WTC11 (cell line): ENCODE measurements around the gene PRKCQ. TPM values are rescaled to one million over a fixed set of nuclear protein-coding genes. Genes with fewer than 3 reads are reported as not detected.

Source experiments
- ATAC-seq: fragments of 200-7000 bp; cut with Tn5 transposase; 2 replicates; pipeline ENCODE4 v1.10.0; 2021; ENCODE audit warnings: mild to moderate bottlenecking, moderate library complexity
- CTCF ChIA-PET: fragments of 300-600 bp; sonication (Branson Sonifier 250); formaldehyde crosslinking; loops from one replicate; lab custom pipeline; 2021; ENCODE audit warnings: antibody characterized with exemption; lab: Charles Lee
- POLR2A ChIA-PET: fragments of 350-600 bp; sonication (Branson Sonifier 250); formaldehyde crosslinking; loops from one replicate; lab custom pipeline; 2021; ENCODE audit warnings: antibody characterized with exemption; lab: Charles Lee
- DNase-seq: peaks from one replicate; pipeline ENCODE4 v3.0.0; 2021; ENCODE audit warnings: low spot score
- H3K27ac Mint-ChIP-seq: 2 replicates; pipeline ENCODE4 v1.8.0; 2021; ENCODE audit warnings: mixed read lengths
- H3K27me3 Mint-ChIP-seq: 2 replicates; pipeline ENCODE4 v1.8.0; 2021; ENCODE audit warnings: low read depth, mild to moderate bottlenecking, moderate library complexity, mixed read lengths
- H3K36me3 Mint-ChIP-seq: 2 replicates; pipeline ENCODE4 v1.8.0; 2021; ENCODE audit warnings: mixed read lengths
- H3K4me1 Mint-ChIP-seq: 2 replicates; pipeline ENCODE4 v1.8.0; 2022; ENCODE audit warnings: mixed read lengths
- H3K4me3 Mint-ChIP-seq: 2 replicates; pipeline ENCODE4 v1.8.0; 2021; ENCODE audit warnings: mild to moderate bottlenecking, moderate library complexity, mixed read lengths
- H3K9me3 Mint-ChIP-seq: 2 replicates; pipeline ENCODE4 v1.8.0; 2021; ENCODE audit warnings: mixed read lengths
- CREM ChIP-seq: sonication (generic); formaldehyde crosslinking; IDR thresholded peaks from 2 replicates; pipeline ENCODE4 v1.8.1; 2022; ENCODE audit warnings: mild to moderate bottlenecking, missing genetic modification reagents, moderate library complexity
- ERG ChIP-seq: fragments of 250-450 bp; sonication (Bioruptor Pico); IDR thresholded peaks from 2 replicates; pipeline ENCODE4 v1.8.0; 2021; ENCODE audit warnings: mild to moderate bottlenecking
- IRF2 ChIP-seq: sonication (generic); formaldehyde crosslinking; IDR thresholded peaks from 2 replicates; pipeline ENCODE4 v1.8.0; 2022; ENCODE audit warnings: low read depth, missing genetic modification reagents, borderline replicate concordance
- JAZF1 ChIP-seq: fragments of 250-450 bp; sonication (Bioruptor Pico); IDR thresholded peaks from 2 replicates; pipeline ENCODE4 v1.9.0; 2021; ENCODE audit warnings: moderate library complexity, mild to moderate bottlenecking, inconsistent platforms
- KAT7 ChIP-seq: sonication (generic); formaldehyde crosslinking; IDR thresholded peaks from 2 replicates; pipeline ENCODE4 v1.8.1; 2023; ENCODE audit warnings: missing genetic modification reagents, mild to moderate bottlenecking, borderline replicate concordance
- MAX ChIP-seq: sonication (generic); formaldehyde crosslinking; IDR thresholded peaks from 2 replicates; pipeline ENCODE4 v1.8.0; 2022; ENCODE audit warnings: mild to moderate bottlenecking, missing genetic modification reagents
- NR1H2 ChIP-seq: sonication (generic); formaldehyde crosslinking; IDR thresholded peaks from 2 replicates; pipeline ENCODE4 v1.9.0; 2021; ENCODE audit warnings: mild to moderate bottlenecking, moderate library complexity, missing genetic modification reagents
- PRDM15 ChIP-seq: sonication (generic); formaldehyde crosslinking; IDR thresholded peaks from 2 replicates; pipeline ENCODE4 v1.8.0; 2022; ENCODE audit warnings: missing genetic modification reagents
- SOX15 ChIP-seq: fragments of 250-450 bp; sonication (Bioruptor Pico); IDR thresholded peaks from 2 replicates; pipeline ENCODE4 v1.9.0; 2021; ENCODE audit warnings: mild to moderate bottlenecking
- TCF7 ChIP-seq: sonication (generic); formaldehyde crosslinking; IDR thresholded peaks from 2 replicates; pipeline ENCODE4 v1.8.0; 2022; ENCODE audit warnings: mild to moderate bottlenecking, low read depth, missing genetic modification reagents, moderate library complexity
- ZNF281 ChIP-seq: sonication (generic); formaldehyde crosslinking; IDR thresholded peaks from 2 replicates; pipeline ENCODE4 v1.8.0; 2023; ENCODE audit warnings: mild to moderate bottlenecking, missing genetic modification reagents
- ZNF317 ChIP-seq: sonication (generic); formaldehyde crosslinking; IDR thresholded peaks from 2 replicates; pipeline ENCODE4 v1.8.1; 2023; ENCODE audit warnings: low read depth, mild to moderate bottlenecking, moderate library complexity, missing genetic modification reagents, borderline replicate concordance
- ZNF416 ChIP-seq: fragments of 250-450 bp; sonication (Bioruptor Pico); IDR thresholded peaks from 2 replicates; pipeline ENCODE4 v1.9.0; 2021; ENCODE audit warnings: mild to moderate bottlenecking, inconsistent platforms
- ZNF423 ChIP-seq: fragments of 250-450 bp; sonication (Bioruptor Pico); IDR thresholded peaks from 2 replicates; pipeline ENCODE4 v2.1.2; 2022; ENCODE audit warnings: mild to moderate bottlenecking, moderate library complexity
- total RNA-seq: library from RNA; stranded (reverse); gene quantifications from 3 replicates; pipeline ENCODE4 v1.2.3, GENCODE V29; 2021
- TF ChIP-seq, protein P1 (sequence below): sonication (generic); formaldehyde crosslinking; IDR thresholded peaks from 2 replicates; pipeline ENCODE4 v1.8.1; 2022; ENCODE audit warnings: low read depth, mild to moderate bottlenecking, moderate library complexity, missing genetic modification reagents, borderline replicate concordance
- TF ChIP-seq, protein P2 (sequence below): fragments of 200-600 bp; IDR thresholded peaks from 2 replicates; pipeline ENCODE4 v1.8.0; 2022; ENCODE audit warnings: antibody characterized with exemption
- TF ChIP-seq, protein P3 (sequence below): sonication (generic); formaldehyde crosslinking; IDR thresholded peaks from 2 replicates; pipeline ENCODE4 v1.8.1; 2022; ENCODE audit warnings: mild to moderate bottlenecking, moderate library complexity, missing genetic modification reagents

The PRKCQ gene
- total RNA-seq, 1 experiment from 2014 or later = 8.7 TPM

GRCh38 chr10:6589287-6590094 is 9.4 kb upstream of the PRKCQ start:
- Mint-ChIP-seq H3K27me3 (no peaks in the 10 kb centered on the region), H3K36me3 (peaks cover 8% of the 10 kb centered on the region; the same call in 1 of the 2 replicates), H3K9me3 (no peaks in the 10 kb centered on the region), H3K27ac (no peak overlapping the region), H3K4me1 (peaks cover 11% of the 10 kb centered on the region; the same call in 1 of the 2 replicates), H3K4me3 (no peak overlapping the region)
- ChIA-PET POLR2A (no interaction called here), CTCF (interaction anchor here (0.8 to 1.8 kb wide), 2 partner anchors 9 to 58 kb away, joined by 4 to 6 read pairs; no protein-coding TSS in a partner anchor)
- TF ChIP-seq, protein P1, sequence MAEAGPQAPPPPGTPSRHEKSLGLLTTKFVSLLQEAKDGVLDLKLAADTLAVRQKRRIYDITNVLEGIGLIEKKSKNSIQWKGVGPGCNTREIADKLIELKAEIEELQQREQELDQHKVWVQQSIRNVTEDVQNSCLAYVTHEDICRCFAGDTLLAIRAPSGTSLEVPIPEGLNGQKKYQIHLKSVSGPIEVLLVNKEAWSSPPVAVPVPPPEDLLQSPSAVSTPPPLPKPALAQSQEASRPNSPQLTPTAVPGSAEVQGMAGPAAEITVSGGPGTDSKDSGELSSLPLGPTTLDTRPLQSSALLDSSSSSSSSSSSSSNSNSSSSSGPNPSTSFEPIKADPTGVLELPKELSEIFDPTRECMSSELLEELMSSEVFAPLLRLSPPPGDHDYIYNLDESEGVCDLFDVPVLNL (CRISPR knock-in tag) = no peak
- TF ChIP-seq, protein P2, sequence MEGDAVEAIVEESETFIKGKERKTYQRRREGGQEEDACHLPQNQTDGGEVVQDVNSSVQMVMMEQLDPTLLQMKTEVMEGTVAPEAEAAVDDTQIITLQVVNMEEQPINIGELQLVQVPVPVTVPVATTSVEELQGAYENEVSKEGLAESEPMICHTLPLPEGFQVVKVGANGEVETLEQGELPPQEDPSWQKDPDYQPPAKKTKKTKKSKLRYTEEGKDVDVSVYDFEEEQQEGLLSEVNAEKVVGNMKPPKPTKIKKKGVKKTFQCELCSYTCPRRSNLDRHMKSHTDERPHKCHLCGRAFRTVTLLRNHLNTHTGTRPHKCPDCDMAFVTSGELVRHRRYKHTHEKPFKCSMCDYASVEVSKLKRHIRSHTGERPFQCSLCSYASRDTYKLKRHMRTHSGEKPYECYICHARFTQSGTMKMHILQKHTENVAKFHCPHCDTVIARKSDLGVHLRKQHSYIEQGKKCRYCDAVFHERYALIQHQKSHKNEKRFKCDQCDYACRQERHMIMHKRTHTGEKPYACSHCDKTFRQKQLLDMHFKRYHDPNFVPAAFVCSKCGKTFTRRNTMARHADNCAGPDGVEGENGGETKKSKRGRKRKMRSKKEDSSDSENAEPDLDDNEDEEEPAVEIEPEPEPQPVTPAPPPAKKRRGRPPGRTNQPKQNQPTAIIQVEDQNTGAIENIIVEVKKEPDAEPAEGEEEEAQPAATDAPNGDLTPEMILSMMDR = no peak
- no peak for TF ChIP-seq NR1H2 (CRISPR knock-in tag)
- no peak for TF ChIP-seq ERG (CRISPR knock-in tag)
- TF ChIP-seq, protein P3, sequence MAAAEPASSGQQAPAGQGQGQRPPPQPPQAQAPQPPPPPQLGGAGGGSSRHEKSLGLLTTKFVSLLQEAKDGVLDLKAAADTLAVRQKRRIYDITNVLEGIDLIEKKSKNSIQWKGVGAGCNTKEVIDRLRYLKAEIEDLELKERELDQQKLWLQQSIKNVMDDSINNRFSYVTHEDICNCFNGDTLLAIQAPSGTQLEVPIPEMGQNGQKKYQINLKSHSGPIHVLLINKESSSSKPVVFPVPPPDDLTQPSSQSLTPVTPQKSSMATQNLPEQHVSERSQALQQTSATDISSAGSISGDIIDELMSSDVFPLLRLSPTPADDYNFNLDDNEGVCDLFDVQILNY (CRISPR knock-in tag) = no peak
- no peak for TF ChIP-seq SOX15 (CRISPR knock-in tag)
- TF ChIP-seq ZNF281 = no peak
- no peak for TF ChIP-seq PRDM15 (CRISPR knock-in tag)
- TF ChIP-seq MAX = no peak
- no peak for TF ChIP-seq KAT7 (CRISPR knock-in tag)
- TF ChIP-seq TCF7 (CRISPR knock-in tag) = no peak
- TF ChIP-seq JAZF1 (CRISPR knock-in tag) = no peak
- no peak for TF ChIP-seq IRF2 (CRISPR knock-in tag)
- no peak for TF ChIP-seq ZNF416 (CRISPR knock-in tag)
- no peak for TF ChIP-seq ZNF423 (CRISPR knock-in tag)
- TF ChIP-seq CREM = no peak
- TF ChIP-seq ZNF317 (CRISPR knock-in tag) = no peak
- DNase-seq (no peak), ATAC-seq (no peak)
